Endothelial cell of umbilical vein (primary cell): Measurements from ENCODE around the gene KCNH8. TPM values are rescaled to one million over a fixed set of nuclear protein-coding genes. Genes with fewer than 3 reads are reported as not detected.

Experiments
- BruUV-seq: library from RNA; stranded (reverse); fragments of 400-500 nt; replicated peaks from 2 replicates; lab custom pipeline; 2021; lab: Mats Ljungman, UMichigan
- CTCF ChIA-PET: fragments of 300-600, 350-600 bp; sonication (Branson Sonifier 250); formaldehyde crosslinking; loops from one replicate; lab custom pipeline; 2021; ENCODE audit warnings: antibody characterized with exemption, inconsistent platforms; lab: Charles Lee
- POLR2A ChIA-PET: fragments of 300-600, 350-600 bp; sonication (Branson Sonifier 250); formaldehyde crosslinking; loops from one replicate; lab custom pipeline; 2021; ENCODE audit warnings: antibody characterized with exemption, inconsistent platforms; lab: Charles Lee
- DNase-seq: peaks from one replicate; pipeline ENCODE4 v3.0.0-alpha.2; 2011; ENCODE audit warnings: low read depth, low spot score
- FAIRE-seq: peaks from 2 replicates; lab custom pipeline; 2011; peaks lifted over from hg19 to GRCh38; lab: Jason Lieb, UNC
- H2AFZ ChIP-seq: 2 replicates; pipeline ENCODE4 v1.6.0; 2012; ENCODE audit warnings: low read depth, low read length, control low read depth, inconsistent platforms
- H3K27ac ChIP-seq: 2 replicates; pipeline ENCODE4 v1.5.1; 2011; ENCODE audit warnings: low read depth, mild to moderate bottlenecking, control low read depth, low read length, moderate library complexity; ENCODE audit not compliant: insufficient read depth
- H3K27me3 ChIP-seq, 2 experiments: 2 replicates each; pipeline versions ENCODE4 v1.6.0 to v1.6.1; 2011; ENCODE audit warnings: low read length in 2 of 2, mixed read lengths in 1 of 2; ENCODE audit not compliant: control insufficient read depth in 2 of 2, insufficient read depth in 2 of 2
- H3K36me3 ChIP-seq, 2 experiments: 2 replicates in 1 of 2; 3 replicates in 1 of 2; pipeline ENCODE4 v1.5.1; 2011; ENCODE audit warnings: low read length in 2 of 2, mild to moderate bottlenecking in 1 of 2, moderate library complexity in 1 of 2; ENCODE audit not compliant: control insufficient read depth in 2 of 2, insufficient read depth in 2 of 2; ENCODE audit errors: extremely low read depth in 1 of 2
- H3K4me1 ChIP-seq: 3 replicates; pipeline ENCODE4 v1.5.1; 2011; ENCODE audit warnings: mild to moderate bottlenecking, low read length; ENCODE audit not compliant: control insufficient read depth, insufficient read depth; ENCODE audit errors: extremely low read depth
- H3K4me2 ChIP-seq: 2 replicates; pipeline ENCODE4 v1.6.1; 2011; ENCODE audit warnings: low read length, control low read depth, mixed read lengths; ENCODE audit not compliant: insufficient read depth
- H3K4me3 ChIP-seq, 3 experiments: fragments of 200-600 bp in 1 of 3; sonication (generic), shearing (Covaris generic) in 1 of 3; replicated peaks in 1 of 3; 2 replicates each; pipeline ENCODE4 v1.5.1; 2011 to 2016; ENCODE audit warnings: control low read depth in 3 of 3, low read length in 3 of 3, mild to moderate bottlenecking in 2 of 3, inconsistent platforms in 1 of 3, low read depth in 1 of 3, moderate library complexity in 1 of 3; ENCODE audit not compliant: insufficient read depth in 1 of 3
- H3K79me2 ChIP-seq: 2 replicates; pipeline ENCODE4 v1.6.0; 2012; ENCODE audit warnings: low read length, inconsistent platforms; ENCODE audit not compliant: control insufficient read depth, insufficient read depth
- H3K9ac ChIP-seq: replicated peaks from 2 replicates; pipeline ENCODE3; 2011; ENCODE audit warnings: low read length, control low read depth; ENCODE audit not compliant: insufficient read depth; ENCODE audit errors: extremely low read depth
- H3K9me1 ChIP-seq: replicated peaks from 3 replicates; pipeline ENCODE4 v1.6.0; 2011; ENCODE audit warnings: mild to moderate bottlenecking, low read length; ENCODE audit not compliant: control insufficient read depth, insufficient read depth; ENCODE audit errors: extremely low read depth
- H3K9me3 ChIP-seq: replicated peaks from 2 replicates; pipeline ENCODE4 v1.5.1; 2012; ENCODE audit warnings: low read length, inconsistent platforms; ENCODE audit not compliant: control insufficient read depth, insufficient read depth
- H4K20me1 ChIP-seq: replicated peaks from 2 replicates; pipeline ENCODE3; 2011; ENCODE audit warnings: mild to moderate bottlenecking, low read length; ENCODE audit not compliant: control insufficient read depth, insufficient read depth; ENCODE audit errors: extremely low read depth
- FOS ChIP-seq: IDR thresholded peaks from 2 replicates; pipeline ENCODE4 v1.6.1; 2011; ENCODE audit warnings: mild to moderate bottlenecking, low read length, moderate library complexity, borderline replicate concordance; ENCODE audit not compliant: insufficient read depth
- GATA2 ChIP-seq: IDR thresholded peaks from 2 replicates; pipeline ENCODE4 v1.7.0; 2011; ENCODE audit warnings: low read depth, mild to moderate bottlenecking, moderate library complexity, mixed read lengths, low read length; ENCODE audit not compliant: insufficient read length, insufficient read depth
- MYC ChIP-seq: IDR thresholded peaks from one replicate; pipeline ENCODE4 v1.6.1; 2011; ENCODE audit warnings: mild to moderate bottlenecking, low read depth, low read length
- POLR2A ChIP-seq: IDR thresholded peaks from 2 replicates; pipeline ENCODE4 v1.6.1; 2012; ENCODE audit warnings: low read depth, mild to moderate bottlenecking, control low read depth, low read length
- POLR2AphosphoS5 ChIP-seq: IDR thresholded peaks from 2 replicates; pipeline ENCODE4 v1.6.1; 2012; ENCODE audit warnings: low read depth, mild to moderate bottlenecking, control low read depth, low read length, moderate library complexity; ENCODE audit not compliant: insufficient read depth
- dilution Hi-C: fragments of 300-500 bp; cut with MboI; formaldehyde crosslinking; loops from one replicate; pipeline ENCODE4 v1.15.0; 2019; ENCODE audit warnings: low sequenced_read_pairs; ENCODE audit not compliant: extremely low pct_ligation_motif_present
- intact Hi-C: fragments of 100-400 bp; cut with micrococcal nuclease; formaldehyde crosslinking; loops from one replicate; pipeline ENCODE4 v1.10.0; 2022
- polyA plus RNA-seq, 4 experiments: library from polyadenylated mRNA; depleted of rRNA in 3 of 4; stranded (reverse) in 3 of 4; unstranded in 1 of 4; fragments of >200 nt; gene quantifications; 2 replicates each; pipeline versions ENCODE4 v1.2.1 to v1.2.3, GENCODE V29; 2011 to 2012; ENCODE audit warnings: missing spikeins in 1 of 4
- total RNA-seq: library from RNA; stranded (reverse); gene quantifications from 2 replicates; pipeline ENCODE4 v1.2.3, GENCODE V29; 2021
- TF ChIP-seq, protein P1 (sequence below): IDR thresholded peaks from 2 replicates; pipeline ENCODE4 v1.6.1; 2011; ENCODE audit not compliant: insufficient read depth, insufficient read length
- TF ChIP-seq, protein P2 (sequence below), 2 donors: IDR thresholded peaks; 1 replicate in 1 of 2; 2 replicates in 1 of 2; pipeline ENCODE4 v1.5.1; 2011; ENCODE audit warnings: low read length in 2 of 2, mild to moderate bottlenecking in 2 of 2, moderate library complexity in 2 of 2, control low read depth in 1 of 2, inconsistent platforms in 1 of 2, low read depth in 1 of 2; ENCODE audit not compliant: insufficient read depth in 1 of 2; ENCODE audit errors: extremely low read depth in 1 of 2

Gene KCNH8
- total and polyA plus RNA-seq, 2 donors (not counting 3 experiments of a cell fraction or from before 2014, with no cell fraction given) = not detected

DNA sequence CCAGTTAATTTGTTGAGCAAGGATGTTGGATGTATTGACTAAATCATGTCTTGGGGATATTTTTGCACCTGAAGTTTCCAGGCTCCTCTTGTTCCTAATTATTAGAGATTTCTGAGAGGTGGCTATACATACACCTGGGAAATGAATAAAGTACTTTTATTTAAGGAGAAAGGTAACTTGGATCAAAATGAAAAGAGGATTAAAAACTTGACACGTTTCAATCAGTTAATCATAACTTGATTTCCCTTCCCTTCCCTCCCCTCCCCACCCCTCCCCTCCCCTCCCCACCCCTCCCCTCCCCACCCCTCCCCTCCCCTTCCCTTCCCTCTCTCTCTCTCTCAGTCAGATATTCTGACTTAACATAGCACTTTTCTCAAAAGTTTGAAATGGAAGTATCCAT, 126.3 kb downstream of the KCNH8 start:
- Histone ChIP-seq H3K4me2 (no peak overlapping the region), H3K79me2 (no peaks in the 10 kb centered on the region), H3K9me1 (no peaks in the 10 kb centered on the region), H3K27me3 (no peaks in the 10 kb centered on the region), H2AFZ (no peak overlapping the region), H3K36me3 (no peaks in the 10 kb centered on the region), H4K20me1 (no peaks in the 10 kb centered on the region), H3K9ac (no peak overlapping the region), H3K4me3 (no peak overlapping the region), H3K4me1 (no peaks in the 10 kb centered on the region), H3K27ac (no peak overlapping the region), H3K9me3 (peaks cover 7% of the 10 kb centered on the region)
- dilution Hi-C loops (no loop called here), intact Hi-C loops (no loop called here)
- FAIRE-seq (no peak), DNase-seq (no peak)
- no TSS peak for BruUV-seq
- ChIA-PET POLR2A (no interaction called here), CTCF (no interaction called here)
- TF ChIP-seq, protein P1, sequence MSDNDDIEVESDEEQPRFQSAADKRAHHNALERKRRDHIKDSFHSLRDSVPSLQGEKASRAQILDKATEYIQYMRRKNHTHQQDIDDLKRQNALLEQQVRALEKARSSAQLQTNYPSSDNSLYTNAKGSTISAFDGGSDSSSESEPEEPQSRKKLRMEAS = no peak
- no peak for TF ChIP-seq POLR2AphosphoS5
- TF ChIP-seq GATA2 = no peak

DNA sequence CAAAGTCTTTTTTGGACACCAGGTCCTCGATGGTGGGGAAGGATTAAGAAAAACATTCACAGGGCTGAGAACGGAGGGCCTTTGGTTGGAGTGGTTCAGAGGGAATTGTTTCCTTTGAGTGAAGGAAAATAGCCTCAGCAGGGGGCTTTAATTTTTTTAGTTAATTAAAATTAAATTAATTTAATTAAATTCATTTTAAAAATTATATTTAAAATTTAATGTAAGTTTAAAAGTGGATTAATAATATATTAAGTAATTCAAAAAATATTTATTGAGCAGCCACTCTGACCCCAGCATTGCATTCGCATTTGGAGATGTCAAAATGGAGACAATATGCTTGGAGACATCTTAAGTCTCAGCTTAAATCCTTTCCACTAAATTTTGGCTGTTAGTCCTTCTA, 136.7 kb downstream of the KCNH8 start:
- intact Hi-C loops (no loop called here), dilution Hi-C loops (no loop called here)
- Histone ChIP-seq H3K9me1 (no peaks in the 10 kb centered on the region), H3K9me3 (no peaks in the 10 kb centered on the region), H3K4me2 (no peak overlapping the region), H3K27me3 (no peaks in the 10 kb centered on the region), H3K36me3 (no peaks in the 10 kb centered on the region), H3K4me1 (no peaks in the 10 kb centered on the region), H4K20me1 (no peaks in the 10 kb centered on the region), H3K79me2 (no peaks in the 10 kb centered on the region), H3K27ac (no peak overlapping the region), H2AFZ (no peak overlapping the region), H3K4me3 (no peak overlapping the region), H3K9ac (no peak overlapping the region)
- no peak for FAIRE-seq
- DNase-seq = no peak
- POLR2A ChIA-PET = no interaction called here
- BruUV-seq = no TSS peak
- CTCF ChIA-PET = no interaction called here
- TF ChIP-seq, protein P2, sequence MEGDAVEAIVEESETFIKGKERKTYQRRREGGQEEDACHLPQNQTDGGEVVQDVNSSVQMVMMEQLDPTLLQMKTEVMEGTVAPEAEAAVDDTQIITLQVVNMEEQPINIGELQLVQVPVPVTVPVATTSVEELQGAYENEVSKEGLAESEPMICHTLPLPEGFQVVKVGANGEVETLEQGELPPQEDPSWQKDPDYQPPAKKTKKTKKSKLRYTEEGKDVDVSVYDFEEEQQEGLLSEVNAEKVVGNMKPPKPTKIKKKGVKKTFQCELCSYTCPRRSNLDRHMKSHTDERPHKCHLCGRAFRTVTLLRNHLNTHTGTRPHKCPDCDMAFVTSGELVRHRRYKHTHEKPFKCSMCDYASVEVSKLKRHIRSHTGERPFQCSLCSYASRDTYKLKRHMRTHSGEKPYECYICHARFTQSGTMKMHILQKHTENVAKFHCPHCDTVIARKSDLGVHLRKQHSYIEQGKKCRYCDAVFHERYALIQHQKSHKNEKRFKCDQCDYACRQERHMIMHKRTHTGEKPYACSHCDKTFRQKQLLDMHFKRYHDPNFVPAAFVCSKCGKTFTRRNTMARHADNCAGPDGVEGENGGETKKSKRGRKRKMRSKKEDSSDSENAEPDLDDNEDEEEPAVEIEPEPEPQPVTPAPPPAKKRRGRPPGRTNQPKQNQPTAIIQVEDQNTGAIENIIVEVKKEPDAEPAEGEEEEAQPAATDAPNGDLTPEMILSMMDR (IDR thresholded peaks at IDR 0.05; ENCODE audit: extremely low read depth in 1 of 2, insufficient read depth in 1 of 2, low read depth in 1 of 2, low read length in 2 of 2) = no peak
- TF ChIP-seq GATA2 (no peak), FOS (no peak), MYC (no peak), POLR2A (no peak), POLR2AphosphoS5 (no peak)
